CD4-positive, alpha-beta T cell treated with Interleukin-17A for 1 hour (primary cell): Measurements from ENCODE around the gene ILKAP.
"Not testable (repeated sequence)": the region's sequence is repeated elsewhere in the genome, so short reads cannot be mapped to it uniquely, and the experiment has no call there.

ENCODE experiments used
- DNase-seq: peaks from one replicate; pipeline ENCODE4 v3.0.0-alpha.2; 2020

ILKAP gene

GRCh38 chr2:238187618-238188548 lies 15.6 kb downstream of the ILKAP start:
- no peak for DNase-seq

GRCh38 chr2:238183821-238184220 lies 19.7 kb downstream of the ILKAP start:
- DNase-seq: no peak

- DNase-seq: no peak
Measured at GRCh38 chr2:238182362-238182761, 21.1 kb downstream of the ILKAP start.

- DNase-seq: no peak
Measured at GRCh38 chr2:238180554-238180953, 22.9 kb downstream of the ILKAP start.

- DNase-seq: no peak
Measured at GRCh38 chr2:238176613-238177012, 26.9 kb downstream of the ILKAP start.

GRCh38 chr2:238174701-238175100 lies 28.8 kb downstream of the ILKAP start:
- DNase-seq: no peak

GRCh38 chr2:238174291-238174690 lies 29.2 kb downstream of the ILKAP start:
- DNase-seq: no peak

- DNase-seq: no peak
Measured at GRCh38 chr2:238173692-238174091, 29.8 kb downstream of the ILKAP start.

- DNase-seq: no peak
Measured at GRCh38 chr2:238172439-238172838, 31.1 kb downstream of the ILKAP start.

- DNase-seq: no peak
Measured at GRCh38 chr2:238171575-238172187, 31.8 kb downstream of the ILKAP start.

- not testable (repeated sequence) for DNase-seq
Measured at GRCh38 chr2:238171072-238171431, 32.4 kb downstream of the ILKAP start.

GRCh38 chr2:238170386-238171071 lies 33.0 kb downstream of the ILKAP start:
- no peak for DNase-seq

GRCh38 chr2:238169708-238170251 lies 33.7 kb downstream of the ILKAP start:
- DNase-seq: no peak

GRCh38 chr2:238169048-238169707 lies 34.3 kb downstream of the ILKAP start:
- no peak for DNase-seq

- no peak for DNase-seq
Measured at GRCh38 chr2:238168196-238169047, 35.1 kb downstream of the ILKAP start.

GRCh38 chr2:238167761-238168160 lies 35.7 kb downstream of the ILKAP start:
- DNase-seq: no peak

GRCh38 chr2:238167344-238167715 lies 36.2 kb downstream of the ILKAP start:
- DNase-seq: no peak

GRCh38 chr2:238166391-238167343 lies 36.8 kb downstream of the ILKAP start:
- DNase-seq: no peak

- no peak for DNase-seq
Measured at GRCh38 chr2:238165288-238165921, 38.1 kb downstream of the ILKAP start.

- DNase-seq: no peak
Measured at GRCh38 chr2:238164906-238165287, 38.6 kb downstream of the ILKAP start.
